ENCODE data around the gene FAM227B. TPM values are rescaled to one million over a fixed set of nuclear protein-coding genes. Genes with fewer than 3 reads are reported as not detected.

The FAM227B gene
- total RNA-seq, 1 experiment from 2014 or later: 2.3 TPM

- ChIA-PET POLR2A (no interaction called here), CTCF (no interaction called here)
- BruUV-seq (replicated peaks): no TSS peak
- Mint-ChIP-seq H3K9me3 (ENCODE audit: unreplicated experiment) (no peaks in the 10 kb centered on the region), H3K36me3 (ENCODE audit: insufficient read depth, unreplicated experiment) (no peaks in the 10 kb centered on the region), H3K27ac (ENCODE audit: unreplicated experiment) (no peak overlapping the region), H3K27me3 (ENCODE audit: insufficient read depth, unreplicated experiment) (no peaks in the 10 kb centered on the region), H3K4me3 (ENCODE audit: unreplicated experiment) (no peak overlapping the region), H3K4me1 (ENCODE audit: low read depth, unreplicated experiment) (no peaks in the 10 kb centered on the region)
- Histone ChIP-seq H3K4me3 (ENCODE audit: low read depth, low read length) (no peak overlapping the region), H3K27me3 (replicated peaks; ENCODE audit: control insufficient read depth, insufficient read depth, low read length) (no peaks in the 10 kb centered on the region), H3K4me1 (no peaks in the 10 kb centered on the region), H3K9me3 (no peaks in the 10 kb centered on the region), H3K36me3 (ENCODE audit: control insufficient read depth, insufficient read depth, low read length) (no peaks in the 10 kb centered on the region)
- no peak for DNase-seq
- intact Hi-C loops (cut with micrococcal nuclease; ENCODE audit: unreplicated experiment): no loop called here
- no peak for TF ChIP-seq CTCF (IDR thresholded peaks at IDR 0.05; ENCODE audit: insufficient read depth in 1 of 2, low read depth in 1 of 2, low read length in 1 of 2, severe bottlenecking in 1 of 2, unreplicated experiment in 1 of 2)
Measured at GRCh38 chr15:49645941-49646340, 25.3 kb upstream of the FAM227B start.

GRCh38 chr15:49645277-49645676, 24.7 kb upstream of the FAM227B start:
- H3K4me3 Mint-ChIP-seq (ENCODE audit: unreplicated experiment): no peak overlapping the region
- no peak for TF ChIP-seq CTCF (IDR thresholded peaks at IDR 0.05; ENCODE audit: insufficient read depth in 1 of 2, low read depth in 1 of 2, low read length in 1 of 2, severe bottlenecking in 1 of 2, unreplicated experiment in 1 of 2)
- H3K9me3 Mint-ChIP-seq (ENCODE audit: unreplicated experiment): no peaks in the 10 kb centered on the region
- intact Hi-C loops (cut with micrococcal nuclease; ENCODE audit: unreplicated experiment): no loop called here
- H3K4me1 Mint-ChIP-seq (ENCODE audit: low read depth, unreplicated experiment): no peaks in the 10 kb centered on the region
- no peak for DNase-seq
- Histone ChIP-seq H3K36me3 (ENCODE audit: control insufficient read depth, insufficient read depth, low read length) (no peaks in the 10 kb centered on the region), H3K9me3 (no peaks in the 10 kb centered on the region), H3K4me1 (no peaks in the 10 kb centered on the region), H3K4me3 (ENCODE audit: low read depth, low read length) (no peak overlapping the region), H3K27me3 (replicated peaks; ENCODE audit: control insufficient read depth, insufficient read depth, low read length) (no peaks in the 10 kb centered on the region)
- POLR2A ChIA-PET: no interaction called here
- BruUV-seq (replicated peaks): no TSS peak
- no peaks in the 10 kb centered on the region for H3K36me3 Mint-ChIP-seq (ENCODE audit: insufficient read depth, unreplicated experiment)
- no peaks in the 10 kb centered on the region for H3K27me3 Mint-ChIP-seq (ENCODE audit: insufficient read depth, unreplicated experiment)
- H3K27ac Mint-ChIP-seq (ENCODE audit: unreplicated experiment): no peak overlapping the region
- CTCF ChIA-PET: no interaction called here

DNA sequence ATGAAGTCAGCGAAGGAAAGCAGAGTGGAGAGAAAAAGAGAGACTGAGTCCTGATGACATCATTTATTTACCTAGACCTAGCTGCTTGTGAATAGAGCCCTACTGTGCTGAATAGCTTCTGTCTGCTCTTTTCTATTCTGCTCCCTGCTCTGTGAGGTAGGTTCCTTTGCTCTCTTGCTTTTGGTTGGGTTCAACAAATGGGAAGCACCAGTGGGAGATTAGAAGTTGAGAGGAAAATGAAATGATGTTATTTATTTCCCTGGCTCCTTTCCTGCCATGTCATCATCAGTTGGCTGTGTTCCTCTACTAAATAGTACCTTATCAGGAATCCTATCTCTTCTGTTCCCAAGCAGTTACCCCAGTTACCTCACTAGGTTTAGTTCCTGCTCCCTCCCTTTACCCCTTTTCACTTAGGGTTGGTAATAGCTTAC, 23.8 kb upstream of the FAM227B start:
- H3K4me1 ChIP-seq: no peaks in the 10 kb centered on the region
- intact Hi-C loops (cut with micrococcal nuclease; ENCODE audit: unreplicated experiment): no loop called here
- no peak overlapping the region for H3K4me3 Mint-ChIP-seq (ENCODE audit: unreplicated experiment)
- TF ChIP-seq CTCF (IDR thresholded peaks at IDR 0.05; ENCODE audit: insufficient read depth in 1 of 2, low read depth in 1 of 2, low read length in 1 of 2, severe bottlenecking in 1 of 2, unreplicated experiment in 1 of 2): no peak
- ChIA-PET POLR2A (no interaction called here), CTCF (no interaction called here)
- DNase-seq: no peak
- H3K4me3 ChIP-seq (ENCODE audit: low read depth, low read length): no peak overlapping the region
- no peaks in the 10 kb centered on the region for H3K27me3 ChIP-seq (replicated peaks; ENCODE audit: control insufficient read depth, insufficient read depth, low read length)
- H3K27ac Mint-ChIP-seq (ENCODE audit: unreplicated experiment): no peak overlapping the region
- no peaks in the 10 kb centered on the region for H3K27me3 Mint-ChIP-seq (ENCODE audit: insufficient read depth, unreplicated experiment)
- no peaks in the 10 kb centered on the region for H3K36me3 Mint-ChIP-seq (ENCODE audit: insufficient read depth, unreplicated experiment)
- no peaks in the 10 kb centered on the region for H3K4me1 Mint-ChIP-seq (ENCODE audit: low read depth, unreplicated experiment)
- BruUV-seq (replicated peaks): no TSS peak
- H3K9me3 ChIP-seq: no peaks in the 10 kb centered on the region
- H3K9me3 Mint-ChIP-seq (ENCODE audit: unreplicated experiment): no peaks in the 10 kb centered on the region
- H3K36me3 ChIP-seq (ENCODE audit: control insufficient read depth, insufficient read depth, low read length): no peaks in the 10 kb centered on the region

Measured in Caco-2 (cell line).